HepG2 (cell line): ENCODE data around the gene NME7. TPM values are rescaled to one million over a fixed set of nuclear protein-coding genes. Genes with fewer than 3 reads are reported as not detected.
A peak's percentile ranks its signal among the peaks of the same experiment; 100 is the strongest.

Experiments
- ATAC-seq: fragments of 200-7000 bp; cut with Tn5 transposase; 3 replicates; pipeline ENCODE4 v1.9.1; 2020; ENCODE audit warnings: mild to moderate bottlenecking, moderate library complexity
- BruUV-seq: library from RNA; stranded (reverse); fragments of 400-500 nt; replicated peaks from 2 replicates; lab custom pipeline; 2021; lab: Mats Ljungman, UMichigan
- CTCF ChIA-PET: fragments of 300-600 bp; formaldehyde crosslinking; extraction: SDS; loops from one replicate; lab custom pipeline; 2021; ENCODE audit warnings: low total read pairs, inconsistent platforms, low intra/inter-chr PET ratio; lab: Yijun Ruan, JAX
- POLR2A ChIA-PET: fragments of 350-600 bp; sonication (Branson Sonifier 250); formaldehyde crosslinking; loops from one replicate; lab custom pipeline; 2020; ENCODE audit warnings: antibody characterized with exemption, inconsistent platforms; lab: Yijun Ruan, JAX
- DNase-seq: peaks from one replicate; pipeline ENCODE4 v3.0.0-alpha.2; 2015; ENCODE audit warnings: low spot score
- FAIRE-seq: peaks from 3 replicates; lab custom pipeline; 2011; peaks lifted over from hg19 to GRCh38; lab: Jason Lieb, UNC
- H2AFZ ChIP-seq: one replicate; pipeline ENCODE4 v1.6.1; 2011; ENCODE audit warnings: low read length, inconsistent platforms
- H3K27ac ChIP-seq: fragments of 300-600 bp; 3 replicates; pipeline ENCODE4 v1.8.0; 2011; ENCODE audit warnings: mixed run types, mild to moderate bottlenecking, mixed read lengths, low read length, inconsistent platforms; ENCODE audit not compliant: insufficient read depth; ENCODE audit errors: extremely low read length
- H3K27me3 ChIP-seq, 2 experiments: fragments of 200-600 bp in 1 of 2; 2 replicates in 1 of 2; 3 replicates in 1 of 2; pipeline versions ENCODE4 v1.6.0 to v1.8.0; 2011; ENCODE audit warnings: low read length in 2 of 2, mild to moderate bottlenecking in 2 of 2, moderate library complexity in 2 of 2, inconsistent platforms in 1 of 2; ENCODE audit not compliant: insufficient read depth in 2 of 2, control insufficient read depth in 1 of 2
- H3K36me3 ChIP-seq, 2 experiments: fragments of 200-600 bp in 1 of 2; replicated peaks in 1 of 2; 2 replicates in 1 of 2; 3 replicates in 1 of 2; pipeline versions ENCODE4 v1.5.1 to v1.8.0; 2011; ENCODE audit warnings: low read length in 2 of 2, inconsistent platforms in 1 of 2; ENCODE audit not compliant: insufficient read depth in 2 of 2, control insufficient read depth in 1 of 2
- H3K4me1 ChIP-seq: 2 replicates; pipeline ENCODE4 v1.5.1; 2012; ENCODE audit warnings: low read length, inconsistent platforms; ENCODE audit not compliant: insufficient read depth
- H3K4me2 ChIP-seq: 2 replicates; pipeline ENCODE4 v1.6.0; 2011; ENCODE audit warnings: low read depth, low read length, inconsistent platforms
- H3K4me3 ChIP-seq, 3 experiments: fragments of 200-600 bp in 1 of 3; sonication (generic), shearing (Covaris generic) in 1 of 3; replicated peaks in 1 of 3; 2 replicates each; pipeline ENCODE4 v1.5.1; 2011 to 2016; ENCODE audit warnings: low read length in 3 of 3, inconsistent platforms in 2 of 3, low read depth in 2 of 3, mild to moderate bottlenecking in 2 of 3, control low read depth in 1 of 3, mixed read lengths in 1 of 3; ENCODE audit not compliant: insufficient read depth in 1 of 3
- H3K79me2 ChIP-seq: one replicate; pipeline ENCODE4 v1.6.1; 2011; ENCODE audit warnings: low read length, inconsistent platforms; ENCODE audit not compliant: insufficient read depth
- H3K9ac ChIP-seq: 2 replicates; pipeline ENCODE4 v1.6.0; 2011; ENCODE audit warnings: mild to moderate bottlenecking, low read depth, low read length, inconsistent platforms; ENCODE audit not compliant: insufficient read depth
- H3K9me3 ChIP-seq: 2 replicates; pipeline ENCODE4 v1.5.1; 2012; ENCODE audit warnings: mild to moderate bottlenecking, low read length
- H4K20me1 ChIP-seq: 2 replicates; pipeline ENCODE4 v1.6.0; 2011; ENCODE audit warnings: inconsistent platforms, mild to moderate bottlenecking, low read length, moderate library complexity; ENCODE audit not compliant: insufficient read depth
- KLF9 ChIP-seq: IDR thresholded peaks from 2 replicates; pipeline ENCODE4 v1.6.1; 2016; ENCODE audit warnings: low read depth
- MLX ChIP-seq: IDR thresholded peaks from 2 replicates; pipeline ENCODE4 v1.6.1; 2016
- MXD3 ChIP-seq: IDR thresholded peaks from 2 replicates; pipeline ENCODE4 v1.6.1; 2016; ENCODE audit warnings: mild to moderate bottlenecking, missing biosample characterization, missing genetic modification reagents
- NR2F2 ChIP-seq: IDR thresholded peaks from 2 replicates; pipeline ENCODE4 v1.6.1; 2012; ENCODE audit warnings: low read depth, inconsistent platforms, borderline replicate concordance
- NRL ChIP-seq: sonication (generic); formaldehyde crosslinking; IDR thresholded peaks from 2 replicates; pipeline ENCODE4 v1.5.0; 2020; ENCODE audit warnings: missing genetic modification reagents, mild to moderate bottlenecking, moderate library complexity, borderline replicate concordance
- RFX1 ChIP-seq: fragments of 450-650 bp; IDR thresholded peaks from 2 replicates; pipeline ENCODE4 v1.6.1; 2017
- TGIF2 ChIP-seq: IDR thresholded peaks from 2 replicates; pipeline ENCODE4 v1.6.1; 2016; ENCODE audit warnings: control low read depth, missing compliant biosample characterization
- ZBTB3 ChIP-seq: sonication (generic); formaldehyde crosslinking; IDR thresholded peaks from 2 replicates; pipeline ENCODE4 v1.4.0; 2020; ENCODE audit warnings: low read depth, mild to moderate bottlenecking, moderate library complexity, missing genetic modification reagents, borderline replicate concordance
- ZNF33B ChIP-seq: sonication (generic); formaldehyde crosslinking; IDR thresholded peaks from 2 replicates; pipeline ENCODE4 v1.5.1; 2020; ENCODE audit warnings: mild to moderate bottlenecking, missing genetic modification reagents
- ZNF781 ChIP-seq: sonication (generic); formaldehyde crosslinking; IDR thresholded peaks from 2 replicates; pipeline ENCODE4 v1.5.1; 2020; ENCODE audit warnings: borderline replicate concordance, mild to moderate bottlenecking, missing genetic modification reagents; ENCODE audit errors: not compliant biosample characterization
- WGBS: methylation state at CpG from one replicate; pipeline ENCODE4 v1.1.6; 2017; ENCODE audit warnings: low lambda C conversion rate; 5-methylcytosine and 5-hydroxymethylcytosine counted together
- in situ Hi-C: cut with HindIII; loops from 2 replicates; pipeline ENCODE4 v1.10.0; 2017; ENCODE audit warnings: low pct_unique_long_range_greater_than_20kb; ENCODE audit not compliant: extremely low pct_ligation_motif_present
- intact Hi-C: fragments of 100-400 bp; cut with micrococcal nuclease; formaldehyde crosslinking; loops from one replicate; pipeline ENCODE4 v1.10.0; 2022; ENCODE audit not compliant: unreplicated experiment
- polyA plus RNA-seq, 8 experiments: library from polyadenylated mRNA; depleted of rRNA in 3 of 8; stranded (reverse) in 7 of 8; unstranded in 1 of 8; fragments of >200 nt; fragmentation: Illumina TruSeq in 4 of 8; extraction: Trizol in 4 of 8; gene quantifications; 2 replicates each; pipeline versions ENCODE4 v1.2.1 to v1.2.3, GENCODE V29; 2011 to 2016; ENCODE audit warnings: low read depth in 4 of 8, missing spikeins in 1 of 8, mixed read lengths in 1 of 8; ENCODE audit not compliant: insufficient read depth in 1 of 8
- total RNA-seq, 5 experiments: library from RNA; depleted of rRNA; stranded (reverse); fragments of >200 nt; fragmentation: Illumina TruSeq; extraction: Trizol; gene quantifications; 2 replicates each; pipeline ENCODE4 v1.2.3, GENCODE V29; 2016; ENCODE audit warnings: low read depth in 1 of 5

NME7 gene
- total and polyA plus RNA-seq, 2 of the 13 experiments (the other 11 are each of a cell fraction or from before 2014, with no cell fraction given), result 9.4 to 22.5 TPM

- TF ChIP-seq NRL (CRISPR knock-in tag) (no peak), ZBTB3 (no peak), NR2F2 (no peak), RFX1 (no peak), TGIF2 (CRISPR knock-in tag) (peak; percentile 19; the same call in 1 of the 2 replicates)
- TF ChIP-seq, all 625 proteins: peak for 6
Observed at GRCh38 chr1:169368406-169368769, 791 bp upstream of the NME7 start (continued).

- Histone ChIP-seq H3K27ac (peak overlapping the region; percentile 35), H4K20me1 (no peaks in the 10 kb centered on the region), H3K79me2 (peaks cover 14% of the 10 kb centered on the region), H3K9ac (peak overlapping the region; percentile 63), H3K27me3 (no peaks in the 10 kb centered on the region; a peak in 2 of 5 replicates), H3K9me3 (0 out of 2 replicates have a peak, but pooled peaks cover 4% of the 10 kb centered on the region), H3K4me3 (peak overlapping the region; percentile 85 to 93 (median 92)), H3K4me1 (peaks cover 27% of the 10 kb centered on the region), H3K36me3 (peaks cover 3 to 7% of the 10 kb centered on the region in 2 experiments; a peak in 3 of 5 replicates), H2AFZ (peak overlapping the region; percentile 82), H3K4me2 (peak overlapping the region; percentile 83)
- peak; percentile 3 for TF ChIP-seq ZNF781 (CRISPR knock-in tag)
- no peak for TF ChIP-seq ZNF33B (CRISPR knock-in tag)
- 0 out of 2 replicates have a peak, but pooled peaks have one; percentile 29 for TF ChIP-seq KLF9 (CRISPR knock-in tag)
- 0 out of 2 replicates have a peak, but pooled peaks have one; percentile 5 for TF ChIP-seq MLX (CRISPR knock-in tag)
- TF ChIP-seq MXD3 (CRISPR knock-in tag), result 0 out of 2 replicates have a peak, but pooled peaks have one; percentile 10
- ATAC-seq (peak; percentile 20; the same call in 2 of the 3 replicates), FAIRE-seq (no peak), DNase-seq (no peak)
- BruUV-seq, result TSS peak; percentile 72
- intact Hi-C loops (loop anchor here (1.0 kb wide), 1 partner anchor 142 kb away; no protein-coding TSS in a partner anchor), in situ Hi-C loops (no loop called here)
- 17% methylated on average over 15 of the region's 15 CpGs for WGBS
- ChIA-PET POLR2A (interaction anchor here (1.3 to 1.7 kb wide), 3 partner anchors 119 to 1013 kb away, joined by 4 to 13 read pairs (median 6); partner anchors contain the start of genes ATP1B1 and SLC19A2), CTCF (no interaction called here)
Observed at GRCh38 chr1:169367096-169367685, 406 bp downstream of the NME7 start.
